ENCODE results near the gene CCSER2. TPM values are rescaled to one million over a fixed set of nuclear protein-coding genes. Genes with fewer than 3 reads are reported as not detected.

Gene CCSER2
- total RNA-seq, 1 experiment from 2014 or later: 56.6 TPM

GRCh38 chr10:84293574-84294016 is 34.8 kb upstream of the CCSER2 start:
- intact Hi-C loops (cut with micrococcal nuclease; ENCODE audit: unreplicated experiment): no loop called here
- Histone ChIP-seq H3K27ac (no peak overlapping the region), H3K36me3 (ENCODE audit: low read depth) (no peaks in the 10 kb centered on the region), H3F3A (ENCODE audit: insufficient read depth, low read depth) (no peaks in the 10 kb centered on the region), H3K4me3 (no peak overlapping the region), H3K27me3 (ENCODE audit: insufficient read depth, low read depth) (peaks cover 32% of the 10 kb centered on the region), H3K79me2 (ENCODE audit: low read depth) (no peaks in the 10 kb centered on the region), H3K9me3 (ENCODE audit: insufficient read depth, low read depth) (no peaks in the 10 kb centered on the region), H3K4me1 (replicated peaks; ENCODE audit: insufficient read depth) (no peaks in the 10 kb centered on the region), H2AFZ (no peak overlapping the region), H4K20me1 (ENCODE audit: insufficient read depth) (no peaks in the 10 kb centered on the region), H3K9me2 (ENCODE audit: insufficient read depth) (no peaks in the 10 kb centered on the region), H3K4me2 (no peak overlapping the region)
- ChIA-PET POLR2A (ENCODE audit: unreplicated experiment) (no interaction called here), CTCF (interaction anchor here (0.6 kb wide), 1 partner anchor 8 kb away, joined by 4 read pairs; no protein-coding TSS in a partner anchor)
- TF ChIP-seq EZH2 (IDR thresholded peaks at IDR 0.05; ENCODE audit: low read depth): no peak
- TF ChIP-seq, protein P1, sequence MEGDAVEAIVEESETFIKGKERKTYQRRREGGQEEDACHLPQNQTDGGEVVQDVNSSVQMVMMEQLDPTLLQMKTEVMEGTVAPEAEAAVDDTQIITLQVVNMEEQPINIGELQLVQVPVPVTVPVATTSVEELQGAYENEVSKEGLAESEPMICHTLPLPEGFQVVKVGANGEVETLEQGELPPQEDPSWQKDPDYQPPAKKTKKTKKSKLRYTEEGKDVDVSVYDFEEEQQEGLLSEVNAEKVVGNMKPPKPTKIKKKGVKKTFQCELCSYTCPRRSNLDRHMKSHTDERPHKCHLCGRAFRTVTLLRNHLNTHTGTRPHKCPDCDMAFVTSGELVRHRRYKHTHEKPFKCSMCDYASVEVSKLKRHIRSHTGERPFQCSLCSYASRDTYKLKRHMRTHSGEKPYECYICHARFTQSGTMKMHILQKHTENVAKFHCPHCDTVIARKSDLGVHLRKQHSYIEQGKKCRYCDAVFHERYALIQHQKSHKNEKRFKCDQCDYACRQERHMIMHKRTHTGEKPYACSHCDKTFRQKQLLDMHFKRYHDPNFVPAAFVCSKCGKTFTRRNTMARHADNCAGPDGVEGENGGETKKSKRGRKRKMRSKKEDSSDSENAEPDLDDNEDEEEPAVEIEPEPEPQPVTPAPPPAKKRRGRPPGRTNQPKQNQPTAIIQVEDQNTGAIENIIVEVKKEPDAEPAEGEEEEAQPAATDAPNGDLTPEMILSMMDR (conservative IDR thresholded peaks at IDR 0.05): no peak
- no TSS peak for BruUV-seq (replicated peaks)
- no peak for DNase-seq

GRCh38 chr10:84294766-84295447 is 33.5 kb upstream of the CCSER2 start:
- ChIA-PET CTCF (no interaction called here), POLR2A (ENCODE audit: unreplicated experiment) (no interaction called here)
- no peak overlapping the region for H3K4me2 ChIP-seq
- H4K20me1 ChIP-seq (ENCODE audit: insufficient read depth): no peaks in the 10 kb centered on the region
- H3K27ac ChIP-seq: no peak overlapping the region
- H3K27me3 ChIP-seq (ENCODE audit: insufficient read depth, low read depth): peaks cover 30% of the 10 kb centered on the region
- intact Hi-C loops (cut with micrococcal nuclease; ENCODE audit: unreplicated experiment): no loop called here
- no peak overlapping the region for H3K4me3 ChIP-seq
- no peak overlapping the region for H2AFZ ChIP-seq
- H3K9me3 ChIP-seq (ENCODE audit: insufficient read depth, low read depth): no peaks in the 10 kb centered on the region
- no peaks in the 10 kb centered on the region for H3K36me3 ChIP-seq (ENCODE audit: low read depth)
- H3K79me2 ChIP-seq (ENCODE audit: low read depth): no peaks in the 10 kb centered on the region
- TF ChIP-seq, protein P1 (conservative IDR thresholded peaks at IDR 0.05): no peak
- TF ChIP-seq EZH2 (IDR thresholded peaks at IDR 0.05; ENCODE audit: low read depth): no peak
- BruUV-seq (replicated peaks): no TSS peak
- no peaks in the 10 kb centered on the region for H3F3A ChIP-seq (ENCODE audit: insufficient read depth, low read depth)
- H3K4me1 ChIP-seq (replicated peaks; ENCODE audit: insufficient read depth): no peaks in the 10 kb centered on the region
- H3K9me2 ChIP-seq (ENCODE audit: insufficient read depth): no peaks in the 10 kb centered on the region
- no peak for DNase-seq

DNA sequence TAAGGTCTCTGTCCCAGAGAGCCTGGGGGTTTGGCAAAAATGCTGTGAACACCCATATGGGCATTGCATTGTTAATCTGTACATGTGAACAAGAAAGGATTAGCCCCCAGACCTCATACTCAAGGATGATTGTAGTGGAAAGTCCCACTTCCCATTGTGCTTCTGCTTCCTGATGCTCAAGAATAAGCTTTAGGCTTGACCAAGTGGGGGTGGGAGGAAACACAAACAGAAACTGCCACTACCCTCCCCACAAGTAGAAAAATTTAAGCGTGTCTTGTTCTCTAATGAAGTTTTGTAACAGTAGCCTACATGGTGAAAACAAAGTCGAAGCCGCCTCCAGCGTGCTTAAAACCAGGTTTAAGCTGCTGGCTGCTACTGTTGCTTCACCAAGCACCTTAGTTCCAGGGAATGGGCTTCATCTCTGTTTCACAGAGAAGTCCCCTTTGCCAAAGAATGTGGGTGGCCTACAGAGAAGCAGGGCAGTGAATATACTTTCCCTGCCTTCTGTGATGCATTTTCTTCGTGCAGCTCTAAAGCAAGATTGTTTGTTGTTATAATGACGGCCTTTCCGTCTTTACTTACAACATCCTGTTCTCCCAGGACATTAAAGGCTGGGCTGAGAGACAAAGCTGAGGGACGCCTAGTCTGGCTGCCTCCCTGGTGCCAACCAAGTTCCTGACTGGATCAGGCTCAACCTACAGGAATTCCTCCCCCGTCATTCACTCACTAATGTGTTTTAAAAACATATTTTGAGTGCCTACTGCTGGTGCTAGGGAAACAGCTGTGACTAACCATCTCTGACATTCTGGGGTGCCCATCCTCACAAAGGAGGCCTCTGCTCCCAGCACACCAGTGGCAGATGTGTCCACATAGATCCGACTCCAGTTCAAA is 32.1 kb upstream of the CCSER2 start:
- intact Hi-C loops (cut with micrococcal nuclease; ENCODE audit: unreplicated experiment): no loop called here
- ChIA-PET CTCF (no interaction called here), POLR2A (ENCODE audit: unreplicated experiment) (no interaction called here)
- Histone ChIP-seq H3K4me3 (no peak overlapping the region), H3F3A (ENCODE audit: insufficient read depth, low read depth) (no peaks in the 10 kb centered on the region), H4K20me1 (ENCODE audit: insufficient read depth) (no peaks in the 10 kb centered on the region), H3K27ac (no peak overlapping the region), H3K4me2 (no peak overlapping the region), H3K36me3 (ENCODE audit: low read depth) (no peaks in the 10 kb centered on the region), H3K79me2 (ENCODE audit: low read depth) (no peaks in the 10 kb centered on the region), H3K9me2 (ENCODE audit: insufficient read depth) (no peaks in the 10 kb centered on the region), H3K4me1 (replicated peaks; ENCODE audit: insufficient read depth) (no peaks in the 10 kb centered on the region), H3K9me3 (ENCODE audit: insufficient read depth, low read depth) (no peaks in the 10 kb centered on the region), H2AFZ (no peak overlapping the region), H3K27me3 (ENCODE audit: insufficient read depth, low read depth) (peaks cover 35% of the 10 kb centered on the region)
- BruUV-seq (replicated peaks): no TSS peak
- TF ChIP-seq EZH2 (IDR thresholded peaks at IDR 0.05; ENCODE audit: low read depth): no peak
- TF ChIP-seq, protein P1 (conservative IDR thresholded peaks at IDR 0.05): no peak
- no peak for DNase-seq
